MM.1S (cell line): ENCODE data around the gene ATXN1.

Experiments used
- EZH2 ChIP-seq: fragments of 300-600 bp; sonication (generic); optimal IDR thresholded peaks from 2 replicates; pipeline ENCODE3; 2017; ENCODE audit warnings: low read depth, mild to moderate bottlenecking, antibody characterized with exemption, low read length, mixed read lengths
- TF ChIP-seq, protein P1 (sequence below): fragments of 300-600 bp; sonication (generic); IDR thresholded peaks from 2 replicates; pipeline ENCODE4 v1.5.1; 2016; ENCODE audit warnings: antibody characterized with exemption, low read length, mixed read lengths

DNA sequence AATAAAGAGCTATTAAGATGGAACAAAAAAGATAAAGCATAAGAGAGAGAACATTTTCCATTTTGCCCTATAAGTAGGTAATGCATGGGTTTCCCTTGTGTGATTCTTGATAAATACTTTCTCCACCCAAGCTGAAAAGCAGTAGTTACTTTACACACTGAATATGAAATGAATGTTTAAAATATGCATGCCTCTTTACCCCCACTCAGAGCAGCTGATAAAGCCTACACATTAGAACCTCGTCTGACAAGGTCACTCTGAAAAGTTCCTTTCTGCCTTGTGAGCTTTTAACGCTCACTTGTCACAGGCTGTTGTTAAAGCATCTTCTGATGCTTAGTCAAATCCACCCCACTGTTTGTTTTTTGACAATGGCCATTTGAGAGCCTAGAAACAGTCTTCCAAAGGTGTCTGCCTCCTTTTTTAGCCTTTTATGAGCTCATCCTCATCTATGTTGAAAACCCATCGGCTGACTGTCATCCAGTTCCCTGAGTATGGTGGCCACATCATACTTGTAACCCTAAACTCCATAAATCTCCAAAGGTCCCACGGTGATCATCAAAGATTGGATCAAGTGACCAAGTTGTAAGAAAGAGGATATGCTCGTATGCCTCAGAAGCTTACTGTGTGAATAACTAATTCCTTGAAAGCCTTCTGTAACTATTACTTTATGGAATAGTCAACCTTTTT, 102.8 kb downstream of the ATXN1 start:
- TF ChIP-seq, protein P1, sequence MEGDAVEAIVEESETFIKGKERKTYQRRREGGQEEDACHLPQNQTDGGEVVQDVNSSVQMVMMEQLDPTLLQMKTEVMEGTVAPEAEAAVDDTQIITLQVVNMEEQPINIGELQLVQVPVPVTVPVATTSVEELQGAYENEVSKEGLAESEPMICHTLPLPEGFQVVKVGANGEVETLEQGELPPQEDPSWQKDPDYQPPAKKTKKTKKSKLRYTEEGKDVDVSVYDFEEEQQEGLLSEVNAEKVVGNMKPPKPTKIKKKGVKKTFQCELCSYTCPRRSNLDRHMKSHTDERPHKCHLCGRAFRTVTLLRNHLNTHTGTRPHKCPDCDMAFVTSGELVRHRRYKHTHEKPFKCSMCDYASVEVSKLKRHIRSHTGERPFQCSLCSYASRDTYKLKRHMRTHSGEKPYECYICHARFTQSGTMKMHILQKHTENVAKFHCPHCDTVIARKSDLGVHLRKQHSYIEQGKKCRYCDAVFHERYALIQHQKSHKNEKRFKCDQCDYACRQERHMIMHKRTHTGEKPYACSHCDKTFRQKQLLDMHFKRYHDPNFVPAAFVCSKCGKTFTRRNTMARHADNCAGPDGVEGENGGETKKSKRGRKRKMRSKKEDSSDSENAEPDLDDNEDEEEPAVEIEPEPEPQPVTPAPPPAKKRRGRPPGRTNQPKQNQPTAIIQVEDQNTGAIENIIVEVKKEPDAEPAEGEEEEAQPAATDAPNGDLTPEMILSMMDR = no peak
- TF ChIP-seq EZH2 = no peak
